ENCODE measurements around the gene LARP4B. TPM values are rescaled to one million over a fixed set of nuclear protein-coding genes. Genes with fewer than 3 reads are reported as not detected.

Gene LARP4B
- total and polyA plus RNA-seq, 2 experiments from 2014 or later = 18.3 to 52.3 TPM

DNA sequence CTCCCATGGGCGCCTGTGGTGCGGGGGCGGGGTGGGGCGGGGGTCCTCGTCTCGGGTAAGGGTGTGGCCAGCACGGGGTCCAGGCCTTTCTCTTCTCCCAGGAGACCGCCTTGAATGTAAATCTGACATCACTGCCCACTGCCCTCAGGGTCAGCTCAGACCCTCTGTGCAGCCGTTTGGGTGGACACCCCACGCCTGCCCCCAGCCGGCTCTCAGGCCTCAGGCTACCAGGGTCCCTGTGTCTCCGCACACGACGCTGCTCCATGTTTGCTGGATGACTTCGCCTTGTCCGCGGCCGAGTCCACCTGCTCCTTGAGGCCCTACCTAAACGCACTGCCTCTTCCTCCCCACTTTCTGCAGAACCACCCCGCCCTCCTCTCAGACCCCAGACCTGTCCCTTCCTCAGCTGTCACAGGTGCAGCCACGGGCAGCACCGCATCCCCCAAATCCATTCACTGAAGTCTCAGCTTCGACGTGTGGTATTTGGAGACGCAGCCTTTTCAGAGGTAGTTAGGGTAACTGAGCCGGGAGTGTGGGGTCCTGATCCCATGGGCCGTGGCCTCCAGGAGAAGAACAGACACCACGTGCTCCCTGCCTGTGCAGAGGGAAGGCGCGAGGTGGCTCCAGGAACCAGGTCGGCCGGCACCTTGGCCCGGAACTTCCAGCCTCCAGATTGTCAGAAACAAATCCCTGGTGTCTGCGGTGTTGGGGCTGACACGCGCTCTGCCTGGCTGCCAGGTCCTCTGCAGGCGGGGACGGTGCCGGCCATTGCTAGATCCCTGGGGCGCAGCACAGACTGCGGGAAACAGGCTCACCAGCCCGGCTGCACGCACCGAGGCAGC, 144.7 kb downstream of the LARP4B start:
- H3K9me3 Mint-ChIP-seq = no peaks in the 10 kb centered on the region
- H3K79me2 ChIP-seq (replicated peaks; ENCODE audit: insufficient read depth) = no peaks in the 10 kb centered on the region
- no peaks in the 10 kb centered on the region for H3K9me2 ChIP-seq (ENCODE audit: insufficient read depth)
- ATAC-seq (no peak), DNase-seq (ENCODE audit: low spot score) (no peak)
- no peak overlapping the region for H3K4me3 Mint-ChIP-seq
- TF ChIP-seq NANOG (IDR thresholded peaks at IDR 0.05; ENCODE audit: borderline replicate concordance) = no peak
- TF ChIP-seq, protein P1, sequence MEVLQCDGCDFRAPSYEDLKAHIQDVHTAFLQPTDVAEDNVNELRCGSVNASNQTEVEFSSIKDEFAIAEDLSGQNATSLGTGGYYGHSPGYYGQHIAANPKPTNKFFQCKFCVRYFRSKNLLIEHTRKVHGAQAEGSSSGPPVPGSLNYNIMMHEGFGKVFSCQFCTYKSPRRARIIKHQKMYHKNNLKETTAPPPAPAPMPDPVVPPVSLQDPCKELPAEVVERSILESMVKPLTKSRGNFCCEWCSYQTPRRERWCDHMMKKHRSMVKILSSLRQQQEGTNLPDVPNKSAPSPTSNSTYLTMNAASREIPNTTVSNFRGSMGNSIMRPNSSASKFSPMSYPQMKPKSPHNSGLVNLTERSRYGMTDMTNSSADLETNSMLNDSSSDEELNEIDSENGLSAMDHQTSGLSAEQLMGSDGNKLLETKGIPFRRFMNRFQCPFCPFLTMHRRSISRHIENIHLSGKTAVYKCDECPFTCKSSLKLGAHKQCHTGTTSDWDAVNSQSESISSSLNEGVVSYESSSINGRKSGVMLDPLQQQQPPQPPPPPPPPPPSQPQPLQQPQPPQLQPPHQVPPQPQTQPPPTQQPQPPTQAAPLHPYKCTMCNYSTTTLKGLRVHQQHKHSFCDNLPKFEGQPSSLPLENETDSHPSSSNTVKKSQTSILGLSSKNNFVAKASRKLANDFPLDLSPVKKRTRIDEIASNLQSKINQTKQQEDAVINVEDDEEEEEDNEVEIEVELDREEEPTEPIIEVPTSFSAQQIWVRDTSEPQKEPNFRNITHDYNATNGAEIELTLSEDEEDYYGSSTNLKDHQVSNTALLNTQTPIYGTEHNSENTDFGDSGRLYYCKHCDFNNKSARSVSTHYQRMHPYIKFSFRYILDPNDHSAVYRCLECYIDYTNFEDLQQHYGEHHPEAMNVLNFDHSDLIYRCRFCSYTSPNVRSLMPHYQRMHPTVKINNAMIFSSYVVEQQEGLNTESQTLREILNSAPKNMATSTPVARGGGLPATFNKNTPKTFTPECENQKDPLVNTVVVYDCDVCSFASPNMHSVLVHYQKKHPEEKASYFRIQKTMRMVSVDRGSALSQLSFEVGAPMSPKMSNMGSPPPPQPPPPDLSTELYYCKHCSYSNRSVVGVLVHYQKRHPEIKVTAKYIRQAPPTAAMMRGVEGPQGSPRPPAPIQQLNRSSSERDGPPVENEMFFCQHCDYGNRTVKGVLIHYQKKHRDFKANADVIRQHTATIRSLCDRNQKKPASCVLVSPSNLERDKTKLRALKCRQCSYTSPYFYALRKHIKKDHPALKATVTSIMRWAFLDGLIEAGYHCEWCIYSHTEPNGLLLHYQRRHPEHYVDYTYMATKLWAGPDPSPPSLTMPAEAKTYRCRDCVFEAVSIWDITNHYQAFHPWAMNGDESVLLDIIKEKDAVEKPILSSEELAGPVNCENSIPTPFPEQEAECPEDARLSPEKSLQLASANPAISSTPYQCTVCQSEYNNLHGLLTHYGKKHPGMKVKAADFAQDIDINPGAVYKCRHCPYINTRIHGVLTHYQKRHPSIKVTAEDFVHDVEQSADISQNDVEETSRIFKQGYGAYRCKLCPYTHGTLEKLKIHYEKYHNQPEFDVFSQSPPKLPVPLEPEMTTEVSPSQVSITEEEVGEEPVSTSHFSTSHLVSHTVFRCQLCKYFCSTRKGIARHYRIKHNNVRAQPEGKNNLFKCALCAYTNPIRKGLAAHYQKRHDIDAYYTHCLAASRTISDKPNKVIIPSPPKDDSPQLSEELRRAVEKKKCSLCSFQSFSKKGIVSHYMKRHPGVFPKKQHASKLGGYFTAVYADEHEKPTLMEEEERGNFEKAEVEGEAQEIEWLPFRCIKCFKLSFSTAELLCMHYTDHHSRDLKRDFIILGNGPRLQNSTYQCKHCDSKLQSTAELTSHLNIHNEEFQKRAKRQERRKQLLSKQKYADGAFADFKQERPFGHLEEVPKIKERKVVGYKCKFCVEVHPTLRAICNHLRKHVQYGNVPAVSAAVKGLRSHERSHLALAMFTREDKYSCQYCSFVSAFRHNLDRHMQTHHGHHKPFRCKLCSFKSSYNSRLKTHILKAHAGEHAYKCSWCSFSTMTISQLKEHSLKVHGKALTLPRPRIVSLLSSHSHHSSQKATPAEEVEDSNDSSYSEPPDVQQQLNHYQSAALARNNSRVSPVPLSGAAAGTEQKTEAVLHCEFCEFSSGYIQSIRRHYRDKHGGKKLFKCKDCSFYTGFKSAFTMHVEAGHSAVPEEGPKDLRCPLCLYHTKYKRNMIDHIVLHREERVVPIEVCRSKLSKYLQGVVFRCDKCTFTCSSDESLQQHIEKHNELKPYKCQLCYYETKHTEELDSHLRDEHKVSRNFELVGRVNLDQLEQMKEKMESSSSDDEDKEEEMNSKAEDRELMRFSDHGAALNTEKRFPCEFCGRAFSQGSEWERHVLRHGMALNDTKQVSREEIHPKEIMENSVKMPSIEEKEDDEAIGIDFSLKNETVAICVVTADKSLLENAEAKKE (CRISPR knock-in tag; IDR thresholded peaks at IDR 0.05) = no peak
- TF ChIP-seq EZH2 (IDR thresholded peaks at IDR 0.05; ENCODE audit: low read depth, unreplicated experiment) = no peak
- TF ChIP-seq STAT1 (IDR thresholded peaks at IDR 0.05; ENCODE audit: unreplicated experiment) = no peak
- TF ChIP-seq POLR2AphosphoS5 (IDR thresholded peaks at IDR 0.05; ENCODE audit: low read depth) = no peak
- TF ChIP-seq, protein P2, sequence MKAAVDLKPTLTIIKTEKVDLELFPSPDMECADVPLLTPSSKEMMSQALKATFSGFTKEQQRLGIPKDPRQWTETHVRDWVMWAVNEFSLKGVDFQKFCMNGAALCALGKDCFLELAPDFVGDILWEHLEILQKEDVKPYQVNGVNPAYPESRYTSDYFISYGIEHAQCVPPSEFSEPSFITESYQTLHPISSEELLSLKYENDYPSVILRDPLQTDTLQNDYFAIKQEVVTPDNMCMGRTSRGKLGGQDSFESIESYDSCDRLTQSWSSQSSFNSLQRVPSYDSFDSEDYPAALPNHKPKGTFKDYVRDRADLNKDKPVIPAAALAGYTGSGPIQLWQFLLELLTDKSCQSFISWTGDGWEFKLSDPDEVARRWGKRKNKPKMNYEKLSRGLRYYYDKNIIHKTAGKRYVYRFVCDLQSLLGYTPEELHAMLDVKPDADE (IDR thresholded peaks at IDR 0.05) = no peak
- TF ChIP-seq, protein P3, sequence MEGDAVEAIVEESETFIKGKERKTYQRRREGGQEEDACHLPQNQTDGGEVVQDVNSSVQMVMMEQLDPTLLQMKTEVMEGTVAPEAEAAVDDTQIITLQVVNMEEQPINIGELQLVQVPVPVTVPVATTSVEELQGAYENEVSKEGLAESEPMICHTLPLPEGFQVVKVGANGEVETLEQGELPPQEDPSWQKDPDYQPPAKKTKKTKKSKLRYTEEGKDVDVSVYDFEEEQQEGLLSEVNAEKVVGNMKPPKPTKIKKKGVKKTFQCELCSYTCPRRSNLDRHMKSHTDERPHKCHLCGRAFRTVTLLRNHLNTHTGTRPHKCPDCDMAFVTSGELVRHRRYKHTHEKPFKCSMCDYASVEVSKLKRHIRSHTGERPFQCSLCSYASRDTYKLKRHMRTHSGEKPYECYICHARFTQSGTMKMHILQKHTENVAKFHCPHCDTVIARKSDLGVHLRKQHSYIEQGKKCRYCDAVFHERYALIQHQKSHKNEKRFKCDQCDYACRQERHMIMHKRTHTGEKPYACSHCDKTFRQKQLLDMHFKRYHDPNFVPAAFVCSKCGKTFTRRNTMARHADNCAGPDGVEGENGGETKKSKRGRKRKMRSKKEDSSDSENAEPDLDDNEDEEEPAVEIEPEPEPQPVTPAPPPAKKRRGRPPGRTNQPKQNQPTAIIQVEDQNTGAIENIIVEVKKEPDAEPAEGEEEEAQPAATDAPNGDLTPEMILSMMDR (conservative IDR thresholded peaks at IDR 0.05; ENCODE audit: low read depth in 2 of 2) = no peak
- no peaks in the 10 kb centered on the region for H3K36me3 ChIP-seq (ENCODE audit: insufficient read depth)
- H3F3A ChIP-seq (replicated peaks; ENCODE audit: low read depth) = no peaks in the 10 kb centered on the region
- H3K27me3 Mint-ChIP-seq (ENCODE audit: insufficient read depth, low read depth, poor library complexity) = peaks cover 19% of the 10 kb centered on the region
- H3K27me3 ChIP-seq (ENCODE audit: insufficient read depth) = peaks cover 3% of the 10 kb centered on the region; the same call in 1 of the 2 replicates
- H3K4me2 ChIP-seq = no peak overlapping the region
- H3K27ac Mint-ChIP-seq = no peak overlapping the region
- H2AFZ ChIP-seq = no peak overlapping the region
- peaks cover 4% of the 10 kb centered on the region; the same call in 2 of the 3 replicates for H3K4me1 Mint-ChIP-seq
- no peaks in the 10 kb centered on the region; the same call in 1 of the 2 replicates for H3K4me1 ChIP-seq (ENCODE audit: insufficient read depth)
- no peaks in the 10 kb centered on the region; the same call in 2 of the 3 replicates for H3K36me3 Mint-ChIP-seq (ENCODE audit: low read depth)
- H3K27ac ChIP-seq (ENCODE audit: low read depth) = no peak overlapping the region
- H3K4me3 ChIP-seq = no peak overlapping the region
- H4K20me1 ChIP-seq (replicated peaks; ENCODE audit: insufficient read depth) = no peaks in the 10 kb centered on the region
